ENCODE measurements around the gene PIGL.

Gene PIGL

DNA sequence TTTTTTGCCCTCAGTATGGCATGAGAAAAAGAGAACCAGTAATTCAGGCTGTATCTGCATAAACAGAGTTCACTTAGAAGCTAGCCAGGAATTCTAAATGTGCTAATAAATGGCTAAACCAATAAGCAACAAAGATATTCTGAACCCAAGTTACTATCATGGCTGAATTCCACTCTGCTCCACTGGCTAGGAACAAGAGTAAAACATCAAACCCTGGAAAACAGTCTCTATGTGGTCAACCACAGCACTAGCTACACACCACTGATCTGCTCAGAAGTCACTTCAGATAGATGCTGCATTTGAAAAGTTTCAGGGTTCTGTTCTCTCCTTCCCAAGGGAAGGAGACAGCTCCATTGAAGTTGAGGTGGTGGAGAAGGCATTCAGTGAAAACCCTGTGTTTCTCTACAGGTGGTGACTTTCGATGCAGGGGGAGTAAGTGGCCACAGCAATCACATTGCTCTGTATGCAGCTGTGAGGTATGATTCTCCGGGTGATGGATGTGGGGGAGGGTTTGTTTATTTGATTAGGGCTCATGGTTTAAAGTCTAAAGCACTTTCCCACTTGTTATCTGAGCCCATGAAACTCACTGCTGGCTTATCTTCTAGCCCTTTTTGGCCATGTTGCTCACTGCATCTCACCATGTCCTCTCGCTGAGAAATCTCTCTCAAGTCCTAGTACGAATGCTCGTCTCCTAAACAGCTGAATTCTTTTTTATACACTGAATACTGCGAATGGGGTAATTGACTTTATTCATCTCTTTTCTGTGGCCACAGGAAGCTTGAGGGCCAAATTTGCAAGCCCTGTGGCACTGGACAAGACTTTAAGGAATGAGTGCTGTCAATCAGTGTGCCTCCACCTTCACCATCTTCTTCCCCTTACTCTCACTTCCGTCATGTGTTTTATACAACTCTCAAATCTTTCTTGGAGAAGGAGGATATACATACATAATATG, 96.4 kb downstream of the PIGL start:
- DNase-seq, result no peak

DNA sequence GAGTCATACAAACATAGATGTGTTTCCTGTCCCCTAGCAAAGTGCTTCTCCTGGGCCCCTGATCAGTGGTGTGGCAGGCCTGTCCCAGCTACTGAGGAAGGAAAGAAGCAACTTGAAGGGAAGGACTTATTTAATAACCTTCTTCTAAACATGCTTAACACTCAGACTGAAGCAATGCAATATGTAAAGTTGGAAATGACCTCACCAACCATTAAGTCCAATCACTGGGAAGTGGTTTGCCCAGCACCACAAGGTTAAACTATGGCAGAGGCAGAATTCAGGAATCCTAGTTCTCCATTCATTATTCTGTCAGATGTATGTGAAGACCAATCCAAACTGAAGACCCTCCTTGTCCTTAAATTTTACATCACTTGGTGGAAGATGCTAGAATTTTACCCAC, 97.2 kb downstream of the PIGL start:
- DNase-seq, result no peak

DNA sequence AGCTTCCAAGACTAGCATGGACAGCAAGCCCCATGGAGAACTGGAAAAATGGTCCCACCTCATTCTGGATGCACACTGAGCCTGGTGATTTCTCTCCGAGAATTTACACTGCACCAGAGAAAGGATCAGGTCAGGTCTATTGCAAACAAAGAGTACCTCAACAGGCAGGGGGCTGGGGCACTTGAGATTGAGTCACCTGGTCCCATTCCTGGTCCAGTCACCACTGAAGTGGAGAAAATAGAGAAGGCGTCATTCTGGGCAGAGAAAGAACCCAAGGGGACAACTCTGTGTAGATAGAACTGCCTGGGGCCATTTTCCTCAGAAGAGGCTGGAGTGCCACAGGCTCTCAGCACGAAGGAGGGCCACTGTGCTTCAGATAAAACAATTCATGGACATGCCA, 97.8 kb downstream of the PIGL start:
- DNase-seq, result no peak

DNA sequence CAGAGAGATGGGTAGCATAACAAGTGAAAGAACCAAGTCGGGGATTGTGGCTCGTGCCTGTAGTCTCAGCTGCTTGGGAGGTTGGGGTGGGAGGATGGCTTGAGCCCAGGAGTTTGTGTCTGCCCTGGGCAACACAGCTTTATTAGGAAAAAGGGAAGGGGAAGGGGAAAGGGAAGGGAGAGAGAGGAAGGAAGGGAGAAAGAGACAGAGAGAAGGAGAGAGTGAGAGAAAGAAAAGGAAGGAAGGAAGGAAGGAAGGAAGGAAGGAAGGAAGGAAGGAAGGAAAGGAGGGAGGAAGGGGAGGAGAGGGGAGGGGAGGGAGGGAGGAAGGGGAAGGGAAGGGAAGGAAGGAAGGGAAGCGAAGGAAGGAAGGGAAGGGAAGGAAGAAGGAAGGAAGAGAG, 103.0 kb downstream of the PIGL start:
- no peak for DNase-seq

DNA sequence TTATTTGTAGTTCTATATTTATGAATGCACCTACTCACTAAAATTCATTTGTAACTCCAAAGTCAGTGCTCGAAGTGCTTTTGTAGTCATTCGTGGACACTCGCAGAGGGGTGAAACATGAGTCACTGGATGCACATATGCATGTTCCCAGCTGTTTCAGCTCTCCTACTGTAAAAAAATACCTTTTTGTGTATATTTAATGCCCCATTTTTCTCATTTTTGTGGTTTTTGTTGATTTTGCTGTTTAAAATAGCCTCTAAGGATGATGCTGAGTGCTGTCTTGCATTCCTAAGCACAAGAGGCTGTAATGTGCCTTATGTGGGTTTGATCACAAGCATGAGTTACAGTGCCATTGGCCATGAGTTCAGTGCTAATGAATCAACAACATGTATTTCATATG, 105.6 kb downstream of the PIGL start:
- no peak for DNase-seq

DNA sequence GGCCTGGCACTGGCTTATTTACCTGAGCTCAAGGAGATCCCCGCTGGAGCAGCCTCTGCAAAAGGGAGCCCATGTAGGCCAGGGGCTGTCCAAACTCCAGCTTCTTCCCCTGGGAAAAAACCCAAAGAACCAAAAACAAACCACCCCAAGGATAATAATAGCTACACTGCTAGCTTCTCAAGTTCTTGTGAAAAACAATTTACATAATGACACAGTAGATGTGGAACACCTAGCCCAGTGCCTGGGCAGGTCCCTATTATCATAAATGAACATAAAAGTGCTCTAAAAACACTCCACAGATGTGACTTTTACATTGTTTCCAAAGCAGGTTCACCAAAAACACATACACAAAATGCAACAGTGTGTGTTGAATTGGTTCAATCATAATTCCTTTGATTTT, 109.0 kb downstream of the PIGL start:
- DNase-seq, result no peak

DNA sequence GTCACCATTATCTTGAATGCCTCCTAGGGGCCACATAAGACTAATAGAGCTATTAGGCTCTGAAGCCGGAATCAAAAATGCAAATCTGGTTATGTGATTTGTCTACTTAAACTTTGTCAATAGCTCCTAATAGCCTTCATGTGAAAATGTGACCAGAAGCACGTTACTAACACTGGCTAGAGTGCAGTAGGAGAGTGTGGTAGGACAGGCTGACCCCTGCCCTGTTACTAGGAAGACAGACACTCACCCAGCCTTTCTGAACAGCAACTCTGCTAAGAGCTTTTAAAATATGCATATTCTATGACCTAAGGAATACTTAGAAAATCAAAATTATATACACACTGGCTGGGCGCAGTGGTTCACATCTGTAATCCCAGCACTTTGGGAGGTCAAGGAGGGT, 110.0 kb downstream of the PIGL start:
- DNase-seq, result no peak

DNA sequence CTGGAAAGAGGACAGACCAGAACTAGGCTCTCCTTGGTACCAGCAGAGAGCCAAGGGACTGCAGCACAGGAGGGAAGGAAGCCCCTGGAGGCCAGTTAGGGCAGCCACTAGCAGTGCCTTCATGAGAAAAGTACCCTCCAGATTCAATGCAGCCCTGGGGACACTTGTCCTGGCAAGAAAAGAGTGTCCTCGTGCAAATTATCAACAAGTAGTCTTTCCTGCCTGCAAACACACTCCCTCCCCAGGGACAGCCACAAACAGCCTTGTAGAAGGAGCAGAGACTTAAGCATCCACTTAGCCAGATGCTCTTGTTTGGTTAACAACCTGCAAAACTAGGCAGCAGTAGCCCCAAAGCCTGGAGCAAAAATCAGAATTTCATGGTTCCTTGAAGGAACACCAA, 112.0 kb downstream of the PIGL start:
- no peak for DNase-seq

DNA sequence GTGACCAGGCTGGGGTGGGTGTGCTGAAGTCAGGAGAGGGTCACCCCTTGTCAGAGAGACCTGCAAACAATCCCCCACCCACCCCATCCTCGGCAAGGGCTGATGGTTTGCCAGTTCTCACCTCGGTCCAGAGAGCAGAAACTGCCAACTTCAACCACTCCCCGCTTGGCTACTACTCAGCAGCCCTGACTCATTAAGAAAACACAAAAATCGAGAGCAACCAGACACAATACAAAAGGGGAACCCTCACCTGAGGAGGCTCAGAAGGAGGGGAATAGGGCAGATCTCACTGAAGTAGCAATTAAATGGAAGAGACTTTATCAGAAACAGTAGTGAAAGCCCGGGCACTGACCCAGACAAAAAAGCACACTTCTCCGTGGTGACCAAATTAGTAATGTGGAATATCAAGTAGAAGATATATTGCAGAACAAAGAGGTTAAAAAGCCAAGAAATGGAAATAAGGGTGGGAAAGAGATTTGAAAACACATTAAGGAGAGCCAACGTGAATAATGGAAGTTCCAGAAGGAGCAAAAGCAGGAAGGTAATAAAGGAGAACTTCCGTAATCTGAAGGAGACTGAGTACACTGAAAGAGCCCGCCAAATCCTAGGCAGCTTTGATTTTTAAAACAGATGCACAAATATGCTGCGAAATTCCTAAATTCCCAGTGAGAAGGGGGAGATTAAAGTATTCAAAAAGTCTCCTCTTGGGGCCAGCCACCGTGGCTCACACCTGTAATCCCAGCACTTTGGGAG, 112.7 kb downstream of the PIGL start:
- no peak for DNase-seq

DNA sequence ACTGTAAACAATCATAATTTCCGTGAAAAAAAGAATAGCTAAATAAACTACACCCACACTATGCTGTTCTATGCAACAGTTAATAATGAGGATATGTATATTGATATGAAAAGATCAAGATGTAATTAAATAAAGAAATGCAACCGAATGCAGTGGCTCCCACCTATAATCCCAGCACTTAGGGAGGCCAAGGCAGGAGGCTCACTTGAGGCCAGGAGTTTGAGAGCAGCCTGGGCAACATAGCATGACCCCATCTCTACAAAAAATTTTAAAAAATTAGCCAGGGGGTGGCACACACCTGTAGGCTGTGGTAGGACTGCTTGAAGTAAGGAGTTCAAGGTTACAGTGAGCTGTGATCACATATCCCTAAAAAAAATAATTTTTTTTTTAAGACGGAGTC, 121.4 kb downstream of the PIGL start:
- DNase-seq, result no peak

DNA sequence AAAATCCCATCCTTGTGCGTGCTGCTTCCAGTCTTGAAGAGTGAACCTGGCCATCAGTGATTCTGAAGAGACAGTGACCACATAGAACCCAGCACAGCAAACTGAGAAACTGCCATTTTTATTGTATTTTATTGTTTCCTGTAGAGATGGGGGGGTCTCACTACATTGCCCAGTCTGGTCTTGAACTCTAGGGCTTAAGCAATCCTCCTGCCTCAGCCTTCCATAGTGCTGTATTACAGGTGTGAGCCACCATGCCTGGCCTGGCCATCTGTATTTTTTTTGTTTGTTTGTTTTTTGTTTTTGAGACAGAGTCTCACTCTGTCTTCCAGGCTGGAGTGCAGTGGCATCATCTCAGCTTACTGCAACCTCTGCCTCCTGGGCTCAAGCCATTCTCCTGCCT, 122.4 kb downstream of the PIGL start:
- no peak for DNase-seq

DNA sequence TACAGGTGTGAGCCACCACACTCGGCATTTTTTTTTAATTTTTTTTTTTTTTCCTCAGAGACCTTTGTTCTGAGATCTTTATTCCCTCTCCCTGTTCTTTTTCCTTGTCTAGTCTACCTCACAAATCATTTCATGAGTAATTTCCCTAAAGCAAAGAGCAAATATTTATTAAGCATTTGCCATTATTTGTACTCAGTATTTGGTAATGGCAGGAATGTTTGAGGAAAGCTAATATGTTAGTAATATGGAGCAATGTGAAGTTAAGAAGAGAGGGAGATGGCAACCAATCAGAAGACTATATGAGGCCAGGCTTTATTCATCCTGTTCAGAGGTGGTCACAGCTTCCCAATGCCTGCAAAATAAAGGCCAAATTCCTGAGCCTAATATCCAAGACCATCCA, 122.9 kb downstream of the PIGL start:
- no peak for DNase-seq

DNA sequence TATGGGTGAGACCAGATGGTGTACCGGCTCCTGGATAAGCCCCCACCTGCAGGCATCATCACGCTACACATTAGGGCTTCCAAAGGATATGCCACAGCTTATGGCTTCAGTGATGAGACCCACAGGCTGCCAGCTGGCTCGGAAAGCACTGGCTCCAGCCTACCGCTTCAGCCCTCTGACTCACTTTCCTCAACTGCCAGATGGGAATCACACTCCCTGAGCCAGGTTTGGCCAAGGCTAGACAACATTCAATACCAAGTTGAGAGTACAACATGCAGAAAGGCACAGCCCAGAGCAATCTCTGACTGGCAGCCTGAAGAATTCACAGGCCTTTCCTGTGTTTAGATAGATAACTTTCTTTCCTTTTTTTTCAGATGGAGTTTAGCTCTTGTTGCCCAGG, 126.0 kb downstream of the PIGL start:
- no peak for DNase-seq

DNA sequence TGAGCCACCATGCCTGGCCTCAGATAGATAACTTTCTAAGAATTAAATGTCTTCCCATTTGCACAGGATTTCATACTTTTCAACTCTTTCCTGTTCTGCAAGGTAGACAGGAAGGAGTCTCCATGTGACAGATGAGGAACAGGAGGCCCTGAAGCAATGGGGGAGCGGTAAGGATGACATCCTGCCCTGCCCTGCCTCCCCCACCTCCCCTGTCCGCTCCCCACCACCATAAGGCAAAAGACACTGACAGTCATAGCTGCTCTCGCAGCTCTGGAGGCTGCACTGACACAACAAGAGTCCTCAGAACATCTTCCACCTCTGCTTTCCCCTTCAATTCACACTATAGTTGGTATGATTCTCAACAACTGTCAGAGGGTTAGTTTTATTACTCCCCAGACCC, 126.6 kb downstream of the PIGL start:
- no peak for DNase-seq

DNA sequence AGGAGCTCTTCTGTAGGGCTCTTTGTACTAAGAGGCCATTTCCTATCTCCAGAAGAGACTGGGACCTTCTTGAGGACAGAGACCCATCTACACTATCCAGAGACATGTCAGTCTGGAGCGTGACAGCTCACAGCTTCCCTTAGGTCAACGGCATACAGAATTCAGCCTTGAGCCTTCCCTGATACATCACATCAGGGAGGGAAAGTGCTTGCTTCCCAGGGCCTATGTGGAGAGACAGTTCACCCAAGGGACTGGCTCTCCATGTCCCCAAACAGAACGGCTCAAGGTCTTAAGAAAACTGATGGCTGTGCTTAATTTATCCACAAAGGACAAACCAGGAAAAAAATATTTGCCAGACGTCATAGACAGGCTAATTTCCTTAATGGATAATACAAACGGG, 128.6 kb downstream of the PIGL start:
- no peak for DNase-seq

DNA sequence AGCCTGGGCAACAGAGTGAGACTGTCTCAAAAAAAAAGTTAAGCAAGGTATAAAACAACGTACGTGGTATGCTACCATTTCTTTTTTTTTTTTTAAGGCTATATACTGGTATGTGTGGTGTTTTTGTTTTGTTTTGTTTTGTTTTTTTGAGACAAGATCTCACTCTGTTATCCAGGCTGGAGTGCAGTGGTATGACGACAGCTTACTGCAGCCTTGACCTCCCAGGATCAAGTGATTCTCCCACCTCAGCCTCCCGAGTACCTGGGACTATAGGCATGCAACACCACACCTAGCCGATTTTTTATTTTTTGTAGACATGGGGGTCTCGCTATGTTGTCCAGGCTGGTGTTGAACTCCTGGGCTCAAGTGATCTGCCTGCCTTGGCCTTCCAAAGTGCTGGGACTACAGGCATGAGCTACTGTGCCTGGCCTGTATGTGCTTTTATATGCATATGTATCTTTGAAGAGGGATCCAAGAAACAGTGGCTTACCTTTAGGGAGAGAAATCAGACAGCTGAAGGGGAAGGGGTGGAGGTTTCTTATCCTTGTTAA, 129.8 kb downstream of the PIGL start:
- no peak for DNase-seq

DNA sequence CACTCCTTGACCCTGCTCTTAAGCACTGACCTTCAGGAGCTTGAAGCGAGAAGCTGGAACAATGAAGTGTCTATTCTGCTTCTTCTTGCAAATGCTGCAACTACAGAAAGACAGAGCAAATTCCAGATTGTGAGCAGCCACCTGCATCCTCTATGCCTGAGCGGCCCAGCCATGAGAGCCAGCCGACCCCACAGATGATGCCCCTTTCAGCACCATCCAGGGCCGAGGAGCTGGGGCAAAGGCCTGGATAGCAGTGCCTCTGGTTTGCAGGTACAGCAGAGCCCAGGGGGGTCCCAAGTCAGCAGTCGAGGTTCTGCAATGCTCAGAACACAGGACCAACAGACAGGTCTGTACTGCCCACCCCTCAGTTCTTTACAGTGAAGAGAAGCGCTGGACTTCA, 131.6 kb downstream of the PIGL start:
- DNase-seq, result no peak

DNA sequence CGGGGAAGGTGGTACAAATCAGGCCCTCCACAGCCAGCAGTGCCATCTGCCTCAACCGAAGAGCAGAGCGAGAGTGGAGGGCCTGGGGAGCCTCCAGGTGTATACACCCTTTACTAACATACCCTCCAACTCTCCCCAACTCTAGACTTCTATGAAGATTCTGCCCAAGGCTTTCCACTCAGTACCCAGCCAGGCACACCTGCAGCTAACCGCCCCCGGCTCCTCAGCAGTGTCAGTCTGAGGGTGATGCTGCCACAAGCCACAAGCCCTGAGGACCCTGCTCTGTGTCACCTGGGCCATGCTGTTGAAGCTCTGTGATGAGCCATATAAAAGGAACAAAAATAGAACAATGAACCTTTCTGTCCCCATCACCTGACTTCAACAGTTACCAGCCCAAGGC, 132.4 kb downstream of the PIGL start:
- no peak for DNase-seq

DNA sequence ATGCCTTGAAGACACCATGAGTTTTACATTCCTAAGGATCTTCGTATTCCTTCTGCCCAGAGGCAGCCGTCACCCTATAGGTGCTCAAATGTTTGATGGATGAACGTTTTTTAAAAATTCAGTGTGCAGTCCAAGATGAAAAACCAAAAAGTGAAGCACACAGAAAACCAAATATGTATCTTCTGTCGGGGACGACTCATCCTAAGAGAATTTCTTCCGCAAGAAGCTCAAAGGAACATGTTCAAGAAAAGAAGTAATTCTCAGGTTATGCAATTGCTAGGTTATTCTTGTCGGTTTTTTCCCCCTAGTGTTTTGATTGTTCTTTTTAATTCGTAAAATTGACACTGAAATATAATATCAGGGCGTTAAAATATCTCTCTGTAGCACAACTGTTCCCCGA, 134.8 kb downstream of the PIGL start:
- no peak for DNase-seq

DNA sequence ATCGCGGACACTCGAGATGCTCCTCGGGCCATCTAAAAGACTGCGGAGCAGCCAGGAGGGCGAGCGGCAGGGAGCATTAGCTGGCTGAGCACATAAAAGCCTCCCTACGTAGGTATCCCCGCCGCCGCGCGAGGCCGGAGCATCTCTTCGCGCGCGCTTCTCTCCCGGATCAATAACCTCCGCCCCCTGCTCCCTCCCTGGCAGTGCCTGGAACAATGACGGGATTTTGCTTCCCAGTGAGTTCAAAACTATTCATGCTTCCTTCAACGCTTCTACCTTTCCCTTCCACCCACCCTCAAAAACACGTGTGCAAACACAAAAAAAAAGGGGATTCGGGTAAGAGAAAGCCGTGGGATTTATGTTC, 135.3 kb downstream of the PIGL start:
- no peak for DNase-seq

DNA sequence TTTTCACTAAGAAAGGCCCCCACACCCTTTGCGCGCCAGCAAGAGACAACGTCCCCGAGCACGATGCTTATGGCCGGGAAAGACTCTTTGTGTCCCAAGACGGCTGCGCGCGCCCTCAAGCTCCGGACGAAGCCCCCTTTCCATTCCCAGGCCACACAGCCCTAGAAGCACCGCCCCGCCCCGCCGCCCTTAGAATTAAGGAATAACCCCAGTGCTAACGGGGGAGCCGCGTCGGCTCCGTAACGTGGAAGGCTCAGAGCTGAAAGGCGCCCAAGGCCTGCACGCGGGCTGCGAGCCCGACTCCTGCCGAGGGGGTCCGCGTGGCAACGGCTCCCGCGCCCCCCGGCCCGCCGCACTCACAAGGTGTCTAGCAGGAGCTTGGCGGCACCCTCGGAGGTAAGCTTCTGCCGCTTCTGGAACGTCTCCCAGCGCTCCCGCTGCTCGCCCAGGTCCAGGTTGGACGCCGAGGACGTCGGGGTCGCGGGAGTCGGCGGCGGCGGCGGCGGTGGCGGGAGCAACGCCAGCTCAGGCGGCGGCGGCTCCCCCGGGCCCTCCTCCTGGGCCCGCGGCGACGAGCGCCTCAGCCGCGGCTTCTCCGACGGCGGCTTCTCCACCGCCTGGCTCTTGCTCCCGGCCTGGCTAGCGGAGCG, 135.8 kb downstream of the PIGL start:
- DNase-seq, result peak; percentile 1

DNA sequence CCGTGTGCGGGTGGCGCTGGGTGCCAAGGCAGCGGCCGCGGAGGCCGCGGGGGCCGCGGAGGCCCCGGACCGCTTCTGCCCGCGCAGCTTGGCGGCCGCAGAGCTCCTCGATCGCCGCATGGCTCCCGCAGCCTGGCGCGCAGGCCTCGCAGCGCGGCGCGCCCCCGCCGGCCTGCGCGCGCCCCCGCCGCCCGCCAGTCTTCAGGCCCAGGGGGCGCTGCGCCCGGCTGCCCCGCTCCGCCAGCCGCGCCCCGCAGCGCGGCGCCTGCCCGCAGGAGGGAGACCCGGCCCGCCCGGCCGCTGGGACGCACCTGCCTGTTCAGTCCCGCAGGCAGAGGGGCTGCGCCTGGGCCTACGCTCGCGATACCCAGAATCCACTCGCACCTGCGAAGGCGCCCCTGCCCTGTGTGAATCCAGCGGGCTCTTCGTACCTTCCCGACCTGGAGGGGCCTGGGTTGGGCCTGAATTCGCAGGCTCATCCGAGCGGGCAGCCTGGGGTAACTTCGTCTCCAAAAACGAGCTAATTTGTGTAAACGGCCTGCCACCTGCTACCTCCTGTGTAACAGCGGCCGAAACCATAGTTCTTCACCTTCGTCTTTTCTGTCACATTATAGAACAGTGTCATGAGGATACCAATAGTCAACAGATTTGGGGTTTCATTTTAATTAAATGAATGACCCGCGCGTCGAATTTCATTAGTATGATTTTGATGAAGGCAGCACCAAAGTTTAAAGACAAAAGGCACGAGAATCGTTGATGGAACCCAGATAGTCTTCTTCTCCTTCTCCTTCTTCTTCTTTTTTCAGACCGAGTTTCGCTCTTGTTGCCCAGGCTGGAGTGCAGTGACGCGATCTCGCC, 136.5 kb downstream of the PIGL start, which contains the start of gene CENPV:
Gene CENPV (minus strand): TSS at position 153 of the 858 bp plus-strand sequence. CDS start 33 bp downstream, at position 120.
- DNase-seq, result no peak

Data from NK-92 treated with Interleukin-12 subunit alpha and Interleukin-12 subunit beta, amount 100 ng/mL, for 24 hours (cell line).